Stimulated activated CD4-positive, alpha-beta T cell treated with anti-CD3 and anti-CD28 coated beads, Interleukin-1b, Interleukin-23, amount 100 ng/mL, for 4 hours (primary cell): ENCODE measurements around the gene IER3.
A peak's percentile ranks its signal among the peaks of the same experiment; 100 is the strongest.
"Not testable (repeated sequence)": the region's sequence is repeated elsewhere in the genome, so short reads cannot be mapped to it uniquely, and the experiment has no call there.

ENCODE experiments used
- DNase-seq, 2 donors: peaks; one replicate each; pipeline ENCODE4 v3.0.0-alpha.2; 2020; ENCODE audit warnings: low read depth in 2 of 2

The IER3 gene

GRCh38 chr6:30768634-30769087 is 24.3 kb upstream of the IER3 start:
- peak in 1 of 2 donors; percentile 32 for DNase-seq

GRCh38 chr6:30767944-30768301 is 23.6 kb upstream of the IER3 start:
- no peak for DNase-seq

- no peak for DNase-seq
These were observed 23.0 kb upstream of the IER3 start for GRCh38 chr6:30767158-30767943.

GRCh38 chr6:30766461-30767157 is 22.3 kb upstream of the IER3 start:
- no peak for DNase-seq

GRCh38 chr6:30765495-30765894 is 21.1 kb upstream of the IER3 start:
- not testable (repeated sequence) for DNase-seq

- DNase-seq = not testable (repeated sequence)
These were observed 20.2 kb upstream of the IER3 start for GRCh38 chr6:30764490-30765043.

GRCh38 chr6:30763618-30764489 is 19.5 kb upstream of the IER3 start:
- no peak for DNase-seq

- DNase-seq = no peak
These were observed 18.8 kb upstream of the IER3 start for GRCh38 chr6:30763155-30763617.

- DNase-seq = no peak
These were observed 17.6 kb upstream of the IER3 start for GRCh38 chr6:30761791-30762429.

- DNase-seq = no peak
These were observed 16.2 kb upstream of the IER3 start for GRCh38 chr6:30760549-30760948.

GRCh38 chr6:30759575-30760239 is 15.4 kb upstream of the IER3 start:
- no peak for DNase-seq

GRCh38 chr6:30757261-30757904 is 13.0 kb upstream of the IER3 start:
- DNase-seq = no peak

- DNase-seq = not testable (repeated sequence)
These were observed 12.2 kb upstream of the IER3 start for GRCh38 chr6:30756405-30757003.

- DNase-seq = no peak
These were observed 10.3 kb upstream of the IER3 start for GRCh38 chr6:30754631-30755030.

GRCh38 chr6:30752157-30752927 is 8.0 kb upstream of the IER3 start:
- no peak for DNase-seq

- DNase-seq = no peak
These were observed 6.0 kb upstream of the IER3 start for GRCh38 chr6:30750379-30750668.

GRCh38 chr6:30749554-30750378 is 5.4 kb upstream of the IER3 start:
- no peak for DNase-seq

GRCh38 chr6:30748851-30749540 is 4.6 kb upstream of the IER3 start:
- no peak for DNase-seq
